K562 (cell line): ENCODE results near the gene AGRP. TPM values are rescaled to one million over a fixed set of nuclear protein-coding genes. Genes with fewer than 3 reads are reported as not detected.

Source experiments
- CHD2 ChIP-seq: IDR thresholded peaks from 2 replicates; pipeline ENCODE4 v1.6.1; 2011; ENCODE audit warnings: low read depth, low read length
- CHD7 ChIP-seq: fragments of 200-600 bp; sonication (generic); IDR thresholded peaks from one replicate; pipeline ENCODE4 v1.6.1; 2012; ENCODE audit warnings: mild to moderate bottlenecking, low read depth, low read length, inconsistent platforms
- FOXK1 ChIP-seq: sonication (generic); formaldehyde crosslinking; IDR thresholded peaks from 2 replicates; pipeline ENCODE4 v1.8.0; 2022; ENCODE audit warnings: missing genetic modification reagents, mild to moderate bottlenecking, borderline replicate concordance
- JUNB ChIP-seq: fragments of 450-650 bp; formaldehyde crosslinking; conservative IDR thresholded peaks from 2 replicates; pipeline ENCODE4 v1.4.0; 2020; ENCODE audit warnings: mild to moderate bottlenecking
- MEF2A ChIP-seq: IDR thresholded peaks from 2 replicates; pipeline ENCODE4 v1.6.1; 2011; ENCODE audit warnings: low read depth, mild to moderate bottlenecking, low read length, moderate library complexity; ENCODE audit not compliant: control insufficient read depth
- NFXL1 ChIP-seq: fragments of 450-650 bp; formaldehyde crosslinking; IDR thresholded peaks from 2 replicates; pipeline ENCODE4 v1.4.0; 2021; ENCODE audit warnings: mild to moderate bottlenecking
- NFYB ChIP-seq: IDR thresholded peaks from 2 replicates; pipeline ENCODE4 v1.6.1; 2011; ENCODE audit warnings: mild to moderate bottlenecking, moderate library complexity; ENCODE audit not compliant: insufficient read length; ENCODE audit errors: extremely low read depth
- RFX5 ChIP-seq: IDR thresholded peaks from 2 replicates; pipeline ENCODE4 v1.6.1; 2011; ENCODE audit warnings: low read depth, mild to moderate bottlenecking, improper control_type of control experiment, low read length
- RFX7 ChIP-seq: fragments of 250-450 bp; sonication (Bioruptor Pico); IDR thresholded peaks from 2 replicates; pipeline ENCODE4 v1.5.1; 2021; ENCODE audit warnings: mild to moderate bottlenecking
- TCF7 ChIP-seq: sonication (generic); IDR thresholded peaks from 2 replicates; pipeline ENCODE4 v1.6.1; 2016; ENCODE audit warnings: antibody characterized with exemption, borderline replicate concordance
- TEAD4 ChIP-seq, 2 experiments: sonication (generic) in 1 of 2; formaldehyde crosslinking in 1 of 2; IDR thresholded peaks; 2 replicates each; pipeline versions ENCODE4 v1.6.1 to v1.8.0; 2012 to 2022; ENCODE audit warnings: borderline replicate concordance in 1 of 2, inconsistent platforms in 1 of 2, low read length in 1 of 2, mild to moderate bottlenecking in 1 of 2, missing genetic modification reagents in 1 of 2
- THRAP3 ChIP-seq: fragments of 450-650 bp; IDR thresholded peaks from 2 replicates; pipeline ENCODE4 v1.6.1; 2016; ENCODE audit warnings: mild to moderate bottlenecking, inconsistent platforms, borderline replicate concordance
- TOE1 ChIP-seq, 2 experiments: fragments of 450-650 bp in 1 of 2; sonication (generic) in 1 of 2; formaldehyde crosslinking in 1 of 2; IDR thresholded peaks; 2 replicates each; pipeline versions ENCODE4 v1.7.1 to v1.8.0; 2016 to 2022; ENCODE audit warnings: borderline replicate concordance in 2 of 2, mild to moderate bottlenecking in 2 of 2, antibody characterized with exemption in 1 of 2, inconsistent platforms in 1 of 2, low read depth in 1 of 2, missing genetic modification reagents in 1 of 2, moderate library complexity in 1 of 2
- ZBED1 ChIP-seq: IDR thresholded peaks from 2 replicates; pipeline ENCODE4 v1.6.1; 2014
- ZBTB9 ChIP-seq: fragments of 450-650 bp; formaldehyde crosslinking; IDR thresholded peaks from 2 replicates; pipeline ENCODE4 v1.4.0; 2020; ENCODE audit warnings: mild to moderate bottlenecking, moderate library complexity
- ZNF589 ChIP-seq: fragments of 200-800 bp; sonication (Bioruptor generic); IDR thresholded peaks from 2 replicates; pipeline ENCODE4 v1.6.1; 2016; ENCODE audit warnings: low read depth, missing genetic modification characterization, missing compliant biosample characterization
- polyA plus RNA-seq, 8 experiments: library from polyadenylated mRNA; depleted of rRNA in 4 of 8; stranded (reverse) in 5 of 8; unstranded in 3 of 8; fragments of >200 nt; fragmentation: Nextera tagmentation in 2 of 8; fragmentation: Illumina TruSeq in 1 of 8; extraction: Ambion mirVana in 2 of 8; extraction: Trizol in 1 of 8; gene quantifications; 2 replicates each; pipeline versions ENCODE4 v1.2.1 to v1.2.3, GENCODE V29; 2011 to 2014; ENCODE audit warnings: inconsistent platforms in 1 of 8, missing spikeins in 1 of 8
- total RNA-seq, 7 experiments: library from RNA; depleted of rRNA in 6 of 7; stranded (reverse); fragments of >200 nt in 6 of 7; fragmentation: Illumina TruSeq in 2 of 7; extraction: Trizol in 2 of 7; gene quantifications; 2 replicates each; pipeline versions ENCODE4 v1.2.1 to v1.2.3, GENCODE V29; 2011 to 2021; ENCODE audit warnings: low replicate concordance in 1 of 7

AGRP gene
- total and polyA plus RNA-seq, 9 of the 15 experiments (the other 6 are each of a cell fraction or from before 2014, with no cell fraction given) = not detected

GRCh38 chr16:67526149-67526791 is 42.9 kb upstream of the AGRP start (continued):
- no peak for TF ChIP-seq FOXK1
- TF ChIP-seq RFX5 = no peak
- no peak for TF ChIP-seq CHD2
- peak; percentile 84; the same call in 1 of the 2 replicates for TF ChIP-seq TCF7
- TF ChIP-seq CHD7 = no peak
- no peak for TF ChIP-seq MEF2A
- TF ChIP-seq ZNF589 (CRISPR knock-in tag) = no peak
- peak; percentile 61; the same call in 1 of the 2 replicates for TF ChIP-seq TEAD4 (IDR thresholded peaks at IDR 0.05; ENCODE audit: low read length)
- TF ChIP-seq TEAD4 (CRISPR knock-in tag; IDR thresholded peaks at IDR 0.05; ENCODE audit: borderline replicate concordance) = no peak
- TF ChIP-seq RFX7 (CRISPR knock-in tag) = no peak
- TF ChIP-seq NFYB = no peak
- no peak for TF ChIP-seq ZBTB9 (CRISPR knock-in tag)
- no peak for TF ChIP-seq JUNB (CRISPR knock-in tag)
- no peak for TF ChIP-seq TOE1 (IDR thresholded peaks at IDR 0.05; ENCODE audit: borderline replicate concordance)
- no peak for TF ChIP-seq TOE1 (CRISPR knock-in tag; IDR thresholded peaks at IDR 0.05; ENCODE audit: borderline replicate concordance, low read depth)
- TF ChIP-seq ZBED1 = no peak
- TF ChIP-seq THRAP3 = no peak
- no peak for TF ChIP-seq NFXL1 (CRISPR knock-in tag)
